Head of caudate nucleus (tissue), 42 donors: ENCODE data around the gene AFAP1.
A peak's percentile ranks its signal among the peaks of the same experiment; 100 is the strongest.

ENCODE experiments used
- DNase-seq, 42 donors: peaks; one replicate each; pipeline versions ENCODE4 v3.0.0 to v3.0.0-alpha.2; 2020 to 2021; ENCODE audit warnings: mixed read lengths in 7 of 42
- intact Hi-C: fragments of 100-400 bp; cut with DNase I; formaldehyde crosslinking; loops from one replicate; pipeline ENCODE4 v1.15.0; 2022

Gene AFAP1

GRCh38 chr4:7774301-7775294 lies 165.1 kb downstream of the AFAP1 start:
- DNase-seq, result peak in 3 of 42 donors; percentile 21 to 40 (median 34)
- intact Hi-C loops, result no loop called here

- DNase-seq, result no peak
- intact Hi-C loops, result no loop called here
Observed at GRCh38 chr4:7773401-7774180, 166.1 kb downstream of the AFAP1 start.

- intact Hi-C loops, result no loop called here
- peak in 2 of 42 donors; percentile 26 to 36 for DNase-seq
Observed at GRCh38 chr4:7772711-7773385, 166.8 kb downstream of the AFAP1 start.

GRCh38 chr4:7771541-7772507 lies 167.8 kb downstream of the AFAP1 start:
- DNase-seq, result peak in 3 of 42 donors; percentile 26 to 58 (median 40)
- intact Hi-C loops, result no loop called here

- intact Hi-C loops, result no loop called here
- peak in 41 of 42 donors; percentile 46 to 92 (median 73) for DNase-seq
Observed at GRCh38 chr4:7771056-7771455, 168.6 kb downstream of the AFAP1 start.

GRCh38 chr4:7770224-7771050 lies 169.2 kb downstream of the AFAP1 start:
- intact Hi-C loops, result no loop called here
- DNase-seq, result peak in 10 of 42 donors; percentile 28 to 59 (median 42)

GRCh38 chr4:7769396-7770223 lies 170.1 kb downstream of the AFAP1 start:
- intact Hi-C loops, result no loop called here
- no peak for DNase-seq

GRCh38 chr4:7768736-7769135 lies 170.9 kb downstream of the AFAP1 start:
- no peak for DNase-seq
- intact Hi-C loops, result no loop called here

GRCh38 chr4:7767966-7768365 lies 171.7 kb downstream of the AFAP1 start:
- DNase-seq, result no peak
- intact Hi-C loops, result no loop called here

- intact Hi-C loops, result no loop called here
- DNase-seq, result no peak
Observed at GRCh38 chr4:7767526-7767925, 172.1 kb downstream of the AFAP1 start.

GRCh38 chr4:7766661-7767345 lies 172.9 kb downstream of the AFAP1 start:
- intact Hi-C loops, result no loop called here
- DNase-seq, result no peak

GRCh38 chr4:7766086-7766485 lies 173.6 kb downstream of the AFAP1 start:
- DNase-seq, result no peak
- intact Hi-C loops, result no loop called here

GRCh38 chr4:7765666-7766065 lies 174.0 kb downstream of the AFAP1 start:
- no peak for DNase-seq
- intact Hi-C loops, result no loop called here

GRCh38 chr4:7764466-7764865 lies 175.2 kb downstream of the AFAP1 start:
- no peak for DNase-seq
- intact Hi-C loops, result loop anchor here (5.0 kb wide), 1 partner anchor 38 kb away; no protein-coding TSS in a partner anchor

- intact Hi-C loops, result loop anchor here (5.0 kb wide), 1 partner anchor 39 kb away; no protein-coding TSS in a partner anchor
- no peak for DNase-seq
Observed at GRCh38 chr4:7763788-7764187, 175.9 kb downstream of the AFAP1 start.

GRCh38 chr4:7763106-7763505 lies 176.6 kb downstream of the AFAP1 start:
- no peak for DNase-seq
- intact Hi-C loops, result loop anchor here (5.0 kb wide), 1 partner anchor 39 kb away; no protein-coding TSS in a partner anchor
